Endothelial cell of umbilical vein (primary cell): ENCODE measurements around the gene SRD5A1. TPM values are rescaled to one million over a fixed set of nuclear protein-coding genes. Genes with fewer than 3 reads are reported as not detected.

Experiments
- BruUV-seq: library from RNA; stranded (reverse); fragments of 400-500 nt; replicated peaks from 2 replicates; lab custom pipeline; 2021; lab: Mats Ljungman, UMichigan
- CTCF ChIA-PET: fragments of 300-600, 350-600 bp; sonication (Branson Sonifier 250); formaldehyde crosslinking; loops from one replicate; lab custom pipeline; 2021; ENCODE audit warnings: antibody characterized with exemption, inconsistent platforms; lab: Charles Lee
- POLR2A ChIA-PET: fragments of 300-600, 350-600 bp; sonication (Branson Sonifier 250); formaldehyde crosslinking; loops from one replicate; lab custom pipeline; 2021; ENCODE audit warnings: antibody characterized with exemption, inconsistent platforms; lab: Charles Lee
- DNase-seq: peaks from one replicate; pipeline ENCODE4 v3.0.0-alpha.2; 2011; ENCODE audit warnings: low read depth, low spot score
- FAIRE-seq: peaks from 2 replicates; lab custom pipeline; 2011; peaks lifted over from hg19 to GRCh38; lab: Jason Lieb, UNC
- H2AFZ ChIP-seq: 2 replicates; pipeline ENCODE4 v1.6.0; 2012; ENCODE audit warnings: low read depth, low read length, control low read depth, inconsistent platforms
- H3K27ac ChIP-seq: 2 replicates; pipeline ENCODE4 v1.5.1; 2011; ENCODE audit warnings: low read depth, mild to moderate bottlenecking, control low read depth, low read length, moderate library complexity; ENCODE audit not compliant: insufficient read depth
- H3K27me3 ChIP-seq, 2 experiments: 2 replicates each; pipeline versions ENCODE4 v1.6.0 to v1.6.1; 2011; ENCODE audit warnings: low read length in 2 of 2, mixed read lengths in 1 of 2; ENCODE audit not compliant: control insufficient read depth in 2 of 2, insufficient read depth in 2 of 2
- H3K36me3 ChIP-seq, 2 experiments: 2 replicates in 1 of 2; 3 replicates in 1 of 2; pipeline ENCODE4 v1.5.1; 2011; ENCODE audit warnings: low read length in 2 of 2, mild to moderate bottlenecking in 1 of 2, moderate library complexity in 1 of 2; ENCODE audit not compliant: control insufficient read depth in 2 of 2, insufficient read depth in 2 of 2; ENCODE audit errors: extremely low read depth in 1 of 2
- H3K4me1 ChIP-seq: 3 replicates; pipeline ENCODE4 v1.5.1; 2011; ENCODE audit warnings: mild to moderate bottlenecking, low read length; ENCODE audit not compliant: control insufficient read depth, insufficient read depth; ENCODE audit errors: extremely low read depth
- H3K4me2 ChIP-seq: 2 replicates; pipeline ENCODE4 v1.6.1; 2011; ENCODE audit warnings: low read length, control low read depth, mixed read lengths; ENCODE audit not compliant: insufficient read depth
- H3K4me3 ChIP-seq, 3 experiments: fragments of 200-600 bp in 1 of 3; sonication (generic), shearing (Covaris generic) in 1 of 3; replicated peaks in 1 of 3; 2 replicates each; pipeline ENCODE4 v1.5.1; 2011 to 2016; ENCODE audit warnings: control low read depth in 3 of 3, low read length in 3 of 3, mild to moderate bottlenecking in 2 of 3, inconsistent platforms in 1 of 3, low read depth in 1 of 3, moderate library complexity in 1 of 3; ENCODE audit not compliant: insufficient read depth in 1 of 3
- H3K79me2 ChIP-seq: 2 replicates; pipeline ENCODE4 v1.6.0; 2012; ENCODE audit warnings: low read length, inconsistent platforms; ENCODE audit not compliant: control insufficient read depth, insufficient read depth
- H3K9ac ChIP-seq: replicated peaks from 2 replicates; pipeline ENCODE3; 2011; ENCODE audit warnings: low read length, control low read depth; ENCODE audit not compliant: insufficient read depth; ENCODE audit errors: extremely low read depth
- H3K9me1 ChIP-seq: replicated peaks from 3 replicates; pipeline ENCODE4 v1.6.0; 2011; ENCODE audit warnings: mild to moderate bottlenecking, low read length; ENCODE audit not compliant: control insufficient read depth, insufficient read depth; ENCODE audit errors: extremely low read depth
- H3K9me3 ChIP-seq: replicated peaks from 2 replicates; pipeline ENCODE4 v1.5.1; 2012; ENCODE audit warnings: low read length, inconsistent platforms; ENCODE audit not compliant: control insufficient read depth, insufficient read depth
- H4K20me1 ChIP-seq: replicated peaks from 2 replicates; pipeline ENCODE3; 2011; ENCODE audit warnings: mild to moderate bottlenecking, low read length; ENCODE audit not compliant: control insufficient read depth, insufficient read depth; ENCODE audit errors: extremely low read depth
- EZH2 ChIP-seq: IDR thresholded peaks from 2 replicates; pipeline ENCODE4 v1.6.1; 2012; ENCODE audit warnings: borderline replicate concordance, low read depth, mild to moderate bottlenecking, moderate library complexity, low read length, inconsistent platforms; ENCODE audit not compliant: severe bottlenecking
- FOS ChIP-seq: IDR thresholded peaks from 2 replicates; pipeline ENCODE4 v1.6.1; 2011; ENCODE audit warnings: mild to moderate bottlenecking, low read length, moderate library complexity, borderline replicate concordance; ENCODE audit not compliant: insufficient read depth
- GATA2 ChIP-seq: IDR thresholded peaks from 2 replicates; pipeline ENCODE4 v1.7.0; 2011; ENCODE audit warnings: low read depth, mild to moderate bottlenecking, moderate library complexity, mixed read lengths, low read length; ENCODE audit not compliant: insufficient read length, insufficient read depth
- JUN ChIP-seq: IDR thresholded peaks from 2 replicates; pipeline ENCODE4 v1.6.1; 2011; ENCODE audit warnings: borderline replicate concordance, low read depth; ENCODE audit not compliant: insufficient read length, insufficient read depth
- MYC ChIP-seq: IDR thresholded peaks from one replicate; pipeline ENCODE4 v1.6.1; 2011; ENCODE audit warnings: mild to moderate bottlenecking, low read depth, low read length
- POLR2A ChIP-seq: IDR thresholded peaks from 2 replicates; pipeline ENCODE4 v1.6.1; 2012; ENCODE audit warnings: low read depth, mild to moderate bottlenecking, control low read depth, low read length
- POLR2AphosphoS5 ChIP-seq: IDR thresholded peaks from 2 replicates; pipeline ENCODE4 v1.6.1; 2012; ENCODE audit warnings: low read depth, mild to moderate bottlenecking, control low read depth, low read length, moderate library complexity; ENCODE audit not compliant: insufficient read depth
- dilution Hi-C: fragments of 300-500 bp; cut with MboI; formaldehyde crosslinking; loops from one replicate; pipeline ENCODE4 v1.15.0; 2019; ENCODE audit warnings: low sequenced_read_pairs; ENCODE audit not compliant: extremely low pct_ligation_motif_present
- intact Hi-C: fragments of 100-400 bp; cut with micrococcal nuclease; formaldehyde crosslinking; loops from one replicate; pipeline ENCODE4 v1.10.0; 2022
- polyA plus RNA-seq, 4 experiments: library from polyadenylated mRNA; depleted of rRNA in 3 of 4; stranded (reverse) in 3 of 4; unstranded in 1 of 4; fragments of >200 nt; gene quantifications; 2 replicates each; pipeline versions ENCODE4 v1.2.1 to v1.2.3, GENCODE V29; 2011 to 2012; ENCODE audit warnings: missing spikeins in 1 of 4
- total RNA-seq: library from RNA; stranded (reverse); gene quantifications from 2 replicates; pipeline ENCODE4 v1.2.3, GENCODE V29; 2021
- TF ChIP-seq, protein P1 (sequence below), 2 donors: IDR thresholded peaks; 1 replicate in 1 of 2; 2 replicates in 1 of 2; pipeline ENCODE4 v1.5.1; 2011; ENCODE audit warnings: low read length in 2 of 2, mild to moderate bottlenecking in 2 of 2, moderate library complexity in 2 of 2, control low read depth in 1 of 2, inconsistent platforms in 1 of 2, low read depth in 1 of 2; ENCODE audit not compliant: insufficient read depth in 1 of 2; ENCODE audit errors: extremely low read depth in 1 of 2
- TF ChIP-seq, protein P2 (sequence below): IDR thresholded peaks from 2 replicates; pipeline ENCODE4 v1.6.1; 2011; ENCODE audit not compliant: insufficient read depth, insufficient read length

SRD5A1 gene
- total and polyA plus RNA-seq, 2 donors (not counting 3 experiments of a cell fraction or from before 2014, with no cell fraction given) = 11.6 to 14.8 TPM

DNA sequence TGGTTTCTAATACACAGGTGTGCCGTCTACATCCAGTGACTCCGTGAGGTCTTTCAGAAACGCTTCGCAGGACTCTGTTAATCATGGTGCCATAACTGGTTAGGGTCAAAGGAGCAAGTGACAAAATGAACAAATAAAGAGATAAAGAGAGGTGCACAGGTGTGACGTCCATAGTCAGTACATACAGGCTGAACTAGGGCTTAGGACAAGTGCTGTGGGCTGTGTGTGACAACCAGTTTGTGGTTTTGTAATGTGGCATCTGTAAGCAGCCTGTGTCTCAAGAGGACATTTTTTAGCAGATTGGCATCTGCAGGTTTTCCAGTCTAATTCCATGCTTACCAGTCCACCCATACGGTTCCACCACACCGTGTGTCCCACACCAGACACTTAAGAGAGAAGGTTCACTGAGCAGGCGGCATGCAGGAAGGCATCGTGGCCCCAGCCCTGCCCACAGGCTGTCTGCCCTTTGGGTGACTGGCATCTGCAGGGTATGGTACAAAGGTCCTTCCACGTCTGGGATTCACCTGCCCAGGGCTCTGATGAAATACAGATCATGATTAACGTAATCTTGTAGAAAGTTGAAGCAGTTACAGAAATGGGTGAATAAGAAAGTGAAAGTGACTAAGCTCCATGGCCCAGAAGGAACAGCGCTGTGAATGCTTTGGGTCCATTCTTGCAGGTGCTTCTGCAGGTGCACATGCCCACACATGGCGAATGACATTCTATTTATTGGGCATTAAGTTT, 26.9 kb downstream of the SRD5A1 start:
- intact Hi-C loops (no loop called here), dilution Hi-C loops (no loop called here)
- H3K79me2 ChIP-seq = no peaks in the 10 kb centered on the region
- no peaks in the 10 kb centered on the region for H3K27me3 ChIP-seq
- no peaks in the 10 kb centered on the region for H3K9me1 ChIP-seq
- no peak overlapping the region for H3K4me2 ChIP-seq
- no peak overlapping the region for H2AFZ ChIP-seq
- no peaks in the 10 kb centered on the region for H3K9me3 ChIP-seq
- ChIA-PET CTCF (no interaction called here), POLR2A (no interaction called here)
- FAIRE-seq = no peak
- no TSS peak for BruUV-seq
- DNase-seq = no peak
- no peak overlapping the region for H3K4me3 ChIP-seq
- no peak overlapping the region for H3K9ac ChIP-seq
- no peaks in the 10 kb centered on the region for H3K4me1 ChIP-seq
- TF ChIP-seq MYC = no peak
- TF ChIP-seq, protein P1, sequence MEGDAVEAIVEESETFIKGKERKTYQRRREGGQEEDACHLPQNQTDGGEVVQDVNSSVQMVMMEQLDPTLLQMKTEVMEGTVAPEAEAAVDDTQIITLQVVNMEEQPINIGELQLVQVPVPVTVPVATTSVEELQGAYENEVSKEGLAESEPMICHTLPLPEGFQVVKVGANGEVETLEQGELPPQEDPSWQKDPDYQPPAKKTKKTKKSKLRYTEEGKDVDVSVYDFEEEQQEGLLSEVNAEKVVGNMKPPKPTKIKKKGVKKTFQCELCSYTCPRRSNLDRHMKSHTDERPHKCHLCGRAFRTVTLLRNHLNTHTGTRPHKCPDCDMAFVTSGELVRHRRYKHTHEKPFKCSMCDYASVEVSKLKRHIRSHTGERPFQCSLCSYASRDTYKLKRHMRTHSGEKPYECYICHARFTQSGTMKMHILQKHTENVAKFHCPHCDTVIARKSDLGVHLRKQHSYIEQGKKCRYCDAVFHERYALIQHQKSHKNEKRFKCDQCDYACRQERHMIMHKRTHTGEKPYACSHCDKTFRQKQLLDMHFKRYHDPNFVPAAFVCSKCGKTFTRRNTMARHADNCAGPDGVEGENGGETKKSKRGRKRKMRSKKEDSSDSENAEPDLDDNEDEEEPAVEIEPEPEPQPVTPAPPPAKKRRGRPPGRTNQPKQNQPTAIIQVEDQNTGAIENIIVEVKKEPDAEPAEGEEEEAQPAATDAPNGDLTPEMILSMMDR (IDR thresholded peaks at IDR 0.05; ENCODE audit: extremely low read depth in 1 of 2, insufficient read depth in 1 of 2, low read depth in 1 of 2, low read length in 2 of 2) = no peak
- no peak for TF ChIP-seq FOS
- TF ChIP-seq POLR2A = no peak
- no peak for TF ChIP-seq JUN
- TF ChIP-seq, protein P2, sequence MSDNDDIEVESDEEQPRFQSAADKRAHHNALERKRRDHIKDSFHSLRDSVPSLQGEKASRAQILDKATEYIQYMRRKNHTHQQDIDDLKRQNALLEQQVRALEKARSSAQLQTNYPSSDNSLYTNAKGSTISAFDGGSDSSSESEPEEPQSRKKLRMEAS = no peak
- no peak for TF ChIP-seq GATA2
- TF ChIP-seq POLR2AphosphoS5 = no peak
- no peak for TF ChIP-seq EZH2
- H4K20me1 ChIP-seq = no peaks in the 10 kb centered on the region
- H3K36me3 ChIP-seq = peaks cover 3 to 4% of the 10 kb centered on the region in 2 experiments
- no peak overlapping the region for H3K27ac ChIP-seq
